ENCODE results near the gene AKAP6. TPM values are rescaled to one million over a fixed set of nuclear protein-coding genes. Genes with fewer than 3 reads are reported as not detected.

Gene AKAP6
- total RNA-seq, 2 donors from 2014 or later = 112 to 117 TPM

DNA sequence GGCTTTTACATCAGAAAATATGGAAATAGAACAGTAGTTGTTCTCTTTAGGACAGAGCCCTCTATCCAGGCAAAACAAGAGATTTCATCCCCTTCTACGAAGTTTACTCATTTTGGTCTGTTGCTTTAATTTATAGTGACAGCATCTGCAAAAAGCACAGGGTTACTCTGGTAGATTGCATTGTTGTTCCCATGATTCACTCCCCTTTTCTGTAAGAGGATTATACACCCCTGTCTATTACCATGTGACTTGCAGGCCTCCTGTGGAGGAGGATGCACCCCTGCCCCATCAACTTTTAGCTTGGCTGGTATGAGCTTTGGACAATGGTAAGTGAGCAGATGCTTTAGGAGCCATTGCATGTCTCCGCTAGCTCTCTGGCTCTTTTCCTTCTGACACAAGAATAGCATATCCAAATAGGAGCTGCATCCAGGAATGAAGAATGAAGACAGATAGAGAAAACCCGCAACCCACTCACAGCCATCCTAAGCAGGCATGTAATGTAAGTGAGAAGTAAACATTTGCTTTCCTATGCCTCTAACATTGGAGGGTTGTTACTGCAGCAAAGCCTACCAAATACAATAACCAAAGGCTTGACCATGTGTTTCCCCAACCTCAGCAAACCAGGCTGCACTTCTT lies 304.2 kb downstream of the AKAP6 start:
- DNase-seq (ENCODE audit: low spot score) = no peak
- TF ChIP-seq, protein P1, sequence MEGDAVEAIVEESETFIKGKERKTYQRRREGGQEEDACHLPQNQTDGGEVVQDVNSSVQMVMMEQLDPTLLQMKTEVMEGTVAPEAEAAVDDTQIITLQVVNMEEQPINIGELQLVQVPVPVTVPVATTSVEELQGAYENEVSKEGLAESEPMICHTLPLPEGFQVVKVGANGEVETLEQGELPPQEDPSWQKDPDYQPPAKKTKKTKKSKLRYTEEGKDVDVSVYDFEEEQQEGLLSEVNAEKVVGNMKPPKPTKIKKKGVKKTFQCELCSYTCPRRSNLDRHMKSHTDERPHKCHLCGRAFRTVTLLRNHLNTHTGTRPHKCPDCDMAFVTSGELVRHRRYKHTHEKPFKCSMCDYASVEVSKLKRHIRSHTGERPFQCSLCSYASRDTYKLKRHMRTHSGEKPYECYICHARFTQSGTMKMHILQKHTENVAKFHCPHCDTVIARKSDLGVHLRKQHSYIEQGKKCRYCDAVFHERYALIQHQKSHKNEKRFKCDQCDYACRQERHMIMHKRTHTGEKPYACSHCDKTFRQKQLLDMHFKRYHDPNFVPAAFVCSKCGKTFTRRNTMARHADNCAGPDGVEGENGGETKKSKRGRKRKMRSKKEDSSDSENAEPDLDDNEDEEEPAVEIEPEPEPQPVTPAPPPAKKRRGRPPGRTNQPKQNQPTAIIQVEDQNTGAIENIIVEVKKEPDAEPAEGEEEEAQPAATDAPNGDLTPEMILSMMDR (IDR thresholded peaks at IDR 0.05) = no peak
- H3K36me3 ChIP-seq = no peaks in the 10 kb centered on the region
- no peaks in the 10 kb centered on the region for H3K9me3 ChIP-seq
- no peaks in the 10 kb centered on the region for H3K27me3 ChIP-seq
- no peak overlapping the region for H3K27ac ChIP-seq
- H3K4me1 ChIP-seq = peaks cover 0 to 24% of the 10 kb centered on the region in 2 donors
- no peak overlapping the region for H3K4me3 ChIP-seq

DNA sequence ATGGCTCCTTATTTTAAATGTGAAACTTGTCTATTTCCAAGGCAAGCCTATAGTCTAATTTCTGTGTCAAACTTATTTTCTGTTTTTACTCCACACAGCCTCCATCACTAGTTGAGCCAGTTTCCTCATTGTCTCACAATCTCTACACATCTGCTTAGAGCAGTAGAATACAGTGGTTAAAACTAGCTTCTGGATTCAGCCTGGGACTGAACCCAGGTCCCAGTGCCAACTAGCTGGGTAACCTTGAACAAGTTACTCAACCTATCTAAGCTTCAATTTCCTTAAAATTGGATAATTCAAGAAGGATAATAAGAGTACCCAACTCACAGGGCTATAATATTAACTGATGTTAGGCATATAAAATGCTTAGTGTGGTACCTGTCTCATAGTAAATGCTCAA lies 304.8 kb downstream of the AKAP6 start:
- no peak for DNase-seq (ENCODE audit: low spot score)
- Histone ChIP-seq H3K4me1 (peaks cover 0 to 24% of the 10 kb centered on the region in 2 donors), H3K9me3 (no peaks in the 10 kb centered on the region), H3K36me3 (no peaks in the 10 kb centered on the region), H3K4me3 (no peak overlapping the region), H3K27ac (no peak overlapping the region), H3K27me3 (no peaks in the 10 kb centered on the region)
- TF ChIP-seq, protein P1 (IDR thresholded peaks at IDR 0.05) = no peak

DNA sequence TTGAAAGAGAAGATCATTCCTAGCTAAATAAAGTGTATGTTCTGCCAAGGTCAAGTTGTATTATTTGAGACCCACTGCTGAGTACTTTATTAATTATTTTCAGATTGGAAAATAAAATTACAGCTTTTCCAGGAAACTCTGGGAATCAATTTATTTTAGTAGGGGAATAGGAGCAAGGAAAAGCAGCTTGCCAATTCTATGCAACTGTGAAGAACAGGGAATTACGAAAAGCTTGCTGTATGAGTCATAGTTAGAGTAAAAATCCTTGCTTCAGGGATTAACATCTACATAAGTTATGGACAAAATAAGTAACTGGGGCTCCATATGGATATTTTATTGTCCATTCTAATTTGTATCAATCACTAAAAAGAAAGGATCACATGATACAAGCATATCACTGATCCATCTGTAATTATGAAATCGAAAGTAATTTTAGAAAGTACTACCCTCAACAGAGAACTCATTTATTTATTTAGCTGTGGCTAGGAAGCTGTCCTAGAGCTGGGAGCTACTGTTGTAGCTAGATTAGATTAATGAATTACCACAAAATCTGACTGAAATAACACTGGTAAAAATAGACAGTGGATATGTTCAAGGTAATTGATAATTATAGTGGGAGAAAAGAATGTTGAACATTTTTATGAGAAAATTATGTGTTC lies 306.1 kb downstream of the AKAP6 start:
- Histone ChIP-seq H3K4me3 (no peak overlapping the region), H3K27me3 (no peaks in the 10 kb centered on the region), H3K9me3 (no peaks in the 10 kb centered on the region), H3K27ac (peak overlapping the region in 1 of 2 donors; percentile 11), H3K36me3 (no peaks in the 10 kb centered on the region), H3K4me1 (peaks cover 0 to 24% of the 10 kb centered on the region in 2 donors)
- DNase-seq (ENCODE audit: low spot score) = no peak
- TF ChIP-seq, protein P1 (IDR thresholded peaks at IDR 0.05) = no peak

DNA sequence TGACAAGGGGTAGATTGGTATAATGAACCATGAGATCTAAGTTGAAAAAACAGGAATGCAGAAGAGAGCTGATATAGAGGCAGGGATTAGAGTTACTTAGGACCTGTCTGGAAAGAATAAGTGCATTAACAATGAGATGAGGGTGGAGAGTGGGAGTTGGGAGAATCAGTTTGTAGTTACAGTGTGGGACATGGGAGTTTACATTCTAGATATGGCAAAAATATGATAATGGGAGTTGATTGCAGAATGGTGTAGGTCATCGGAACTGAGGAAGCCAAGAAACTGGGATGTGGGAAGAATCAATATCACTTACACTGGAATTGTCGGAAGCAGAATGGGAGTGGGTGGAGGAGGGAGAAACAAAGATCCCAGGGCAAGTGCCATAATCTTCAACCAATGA lies 308.5 kb downstream of the AKAP6 start:
- Histone ChIP-seq H3K27ac (no peak overlapping the region), H3K27me3 (no peaks in the 10 kb centered on the region), H3K9me3 (no peaks in the 10 kb centered on the region), H3K4me3 (no peak overlapping the region), H3K36me3 (no peaks in the 10 kb centered on the region), H3K4me1 (peaks cover 0 to 24% of the 10 kb centered on the region in 2 donors)
- no peak for DNase-seq (ENCODE audit: low spot score)
- TF ChIP-seq, protein P1 (IDR thresholded peaks at IDR 0.05) = no peak

GRCh38 chr14:32639208-32639607 lies 310.1 kb downstream of the AKAP6 start:
- Histone ChIP-seq H3K36me3 (no peaks in the 10 kb centered on the region), H3K4me1 (peaks cover 0 to 20% of the 10 kb centered on the region in 2 donors), H3K27me3 (no peaks in the 10 kb centered on the region), H3K9me3 (no peaks in the 10 kb centered on the region), H3K27ac (no peak overlapping the region), H3K4me3 (no peak overlapping the region)
- DNase-seq (ENCODE audit: low spot score) = no peak
- TF ChIP-seq, protein P1 (IDR thresholded peaks at IDR 0.05) = no peak

All from right atrium auricular region (tissue), 2 donors.